Caco-2 (cell line): ENCODE results near the gene POU2F2. TPM values are rescaled to one million over a fixed set of nuclear protein-coding genes. Genes with fewer than 3 reads are reported as not detected.
"Not testable (repeated sequence)": the region's sequence is repeated elsewhere in the genome, so short reads cannot be mapped to it uniquely, and the experiment has no call there.

ENCODE experiments used
- BruUV-seq: library from RNA; stranded (reverse); fragments of 400-500 nt; replicated peaks from 2 replicates; lab custom pipeline; 2021; lab: Mats Ljungman, UMichigan
- CTCF ChIA-PET: fragments of 300-600 bp; sonication (Branson Sonifier 250); formaldehyde crosslinking; loops from one replicate; lab custom pipeline; 2022; ENCODE audit warnings: antibody characterized with exemption; lab: Charles Lee
- POLR2A ChIA-PET: fragments of 300-600 bp; sonication (Branson Sonifier 250); formaldehyde crosslinking; loops from one replicate; lab custom pipeline; 2022; ENCODE audit warnings: antibody characterized with exemption; lab: Charles Lee
- DNase-seq, 2 experiments: peaks; one replicate each; pipeline versions ENCODE4 v3.0.0 to v3.0.0-alpha.2; 2020 to 2022
- H3K27me3 ChIP-seq: replicated peaks from 2 replicates; pipeline ENCODE4 v1.6.0; 2011; ENCODE audit warnings: low read length; ENCODE audit not compliant: control insufficient read depth, insufficient read depth
- H3K36me3 ChIP-seq: 2 replicates; pipeline ENCODE4 v1.5.1; 2011; ENCODE audit warnings: low read length; ENCODE audit not compliant: control insufficient read depth, insufficient read depth
- H3K4me1 ChIP-seq: fragments of 250-450 bp; sonication (Bioruptor Pico); 2 replicates; pipeline ENCODE4 v1.5.1; 2020; ENCODE audit warnings: mild to moderate bottlenecking
- H3K4me3 ChIP-seq: 2 replicates; pipeline ENCODE4 v1.5.1; 2011; ENCODE audit warnings: low read depth, mild to moderate bottlenecking, control low read depth, low read length
- H3K9me3 ChIP-seq: fragments of 250-450 bp; sonication (Bioruptor Pico); 2 replicates; pipeline ENCODE4 v1.5.1; 2020; ENCODE audit warnings: mild to moderate bottlenecking, moderate library complexity
- H3K27ac Mint-ChIP-seq: one replicate; pipeline ENCODE4 v1.8.0; 2022; ENCODE audit warnings: mixed read lengths; ENCODE audit not compliant: unreplicated experiment
- H3K27me3 Mint-ChIP-seq: one replicate; pipeline ENCODE4 v1.8.0; 2022; ENCODE audit warnings: mixed read lengths; ENCODE audit not compliant: insufficient read depth, unreplicated experiment
- H3K36me3 Mint-ChIP-seq: one replicate; pipeline ENCODE4 v1.8.0; 2022; ENCODE audit warnings: mild to moderate bottlenecking, mixed read lengths; ENCODE audit not compliant: insufficient read depth, unreplicated experiment
- H3K4me1 Mint-ChIP-seq: one replicate; pipeline ENCODE4 v1.8.0; 2022; ENCODE audit warnings: low read depth, mixed read lengths; ENCODE audit not compliant: unreplicated experiment
- H3K4me3 Mint-ChIP-seq: one replicate; pipeline ENCODE4 v1.8.0; 2022; ENCODE audit warnings: mild to moderate bottlenecking, moderate library complexity, mixed read lengths; ENCODE audit not compliant: unreplicated experiment
- H3K9me3 Mint-ChIP-seq: one replicate; pipeline ENCODE4 v1.8.0; 2022; ENCODE audit warnings: mixed read lengths; ENCODE audit not compliant: unreplicated experiment
- CTCF ChIP-seq, 2 experiments: fragments of 200-600 bp in 1 of 2; IDR thresholded peaks; 1 replicate in 1 of 2; 2 replicates in 1 of 2; pipeline versions ENCODE4 v1.5.1 to v1.8.0; 2011 to 2022; ENCODE audit warnings: antibody characterized with exemption in 1 of 2, control low read depth in 1 of 2, inconsistent platforms in 1 of 2, low read depth in 1 of 2, low read length in 1 of 2, mild to moderate bottlenecking in 1 of 2, moderate library complexity in 1 of 2; ENCODE audit not compliant: insufficient read depth in 1 of 2, severe bottlenecking in 1 of 2, unreplicated experiment in 1 of 2
- intact Hi-C: fragments of 100-400 bp; cut with micrococcal nuclease; formaldehyde crosslinking; loops from one replicate; pipeline ENCODE4 v1.10.0; 2022; ENCODE audit not compliant: unreplicated experiment
- total RNA-seq: library from RNA; stranded (reverse); gene quantifications from 2 replicates; pipeline ENCODE4 v1.2.3, GENCODE V29; 2022

Gene POU2F2
- total RNA-seq, 1 experiment from 2014 or later, result 1.5 TPM

GRCh38 chr19:42042455-42043170 lies 89.6 kb downstream of the POU2F2 start:
- Mint-ChIP-seq H3K27me3 (peaks cover 16% of the 10 kb centered on the region), H3K36me3 (no peaks in the 10 kb centered on the region), H3K27ac (no peak overlapping the region), H3K4me1 (no peaks in the 10 kb centered on the region), H3K4me3 (no peak overlapping the region), H3K9me3 (no peaks in the 10 kb centered on the region)
- Histone ChIP-seq H3K4me1 (no peaks in the 10 kb centered on the region), H3K9me3 (no peaks in the 10 kb centered on the region), H3K4me3 (no peak overlapping the region), H3K36me3 (no peaks in the 10 kb centered on the region), H3K27me3 (no peaks in the 10 kb centered on the region)
- intact Hi-C loops, result no loop called here
- ChIA-PET POLR2A (no interaction called here), CTCF (no interaction called here)
- no peak for DNase-seq
- TF ChIP-seq CTCF (IDR thresholded peaks at IDR 0.05; ENCODE audit: insufficient read depth in 1 of 2, low read depth in 1 of 2, low read length in 1 of 2, severe bottlenecking in 1 of 2, unreplicated experiment in 1 of 2), result no peak
- BruUV-seq, result no TSS peak

GRCh38 chr19:42040491-42040890 lies 91.8 kb downstream of the POU2F2 start:
- H3K36me3 Mint-ChIP-seq, H3K27ac Mint-ChIP-seq, POLR2A ChIA-PET, H3K9me3 ChIP-seq, H3K4me1 Mint-ChIP-seq, H3K36me3 ChIP-seq, H3K4me3 ChIP-seq, H3K9me3 Mint-ChIP-seq, DNase-seq, H3K4me1 ChIP-seq, intact Hi-C loops, H3K27me3 ChIP-seq, CTCF ChIA-PET, H3K4me3 Mint-ChIP-seq, BruUV-seq: not testable (repeated sequence)
- peaks cover 13% of the 10 kb centered on the region for H3K27me3 Mint-ChIP-seq

GRCh38 chr19:42040031-42040430 lies 92.2 kb downstream of the POU2F2 start:
- Mint-ChIP-seq H3K9me3 (no peaks in the 10 kb centered on the region), H3K27ac (no peak overlapping the region), H3K4me1 (no peaks in the 10 kb centered on the region), H3K36me3 (no peaks in the 10 kb centered on the region), H3K27me3 (peaks cover 12% of the 10 kb centered on the region), H3K4me3 (no peak overlapping the region)
- intact Hi-C loops, result no loop called here
- no peak for DNase-seq
- no peak for TF ChIP-seq CTCF (IDR thresholded peaks at IDR 0.05; ENCODE audit: insufficient read depth in 1 of 2, low read depth in 1 of 2, low read length in 1 of 2, severe bottlenecking in 1 of 2, unreplicated experiment in 1 of 2)
- Histone ChIP-seq H3K27me3 (no peaks in the 10 kb centered on the region), H3K4me3 (no peak overlapping the region), H3K4me1 (no peaks in the 10 kb centered on the region), H3K9me3 (no peaks in the 10 kb centered on the region), H3K36me3 (no peaks in the 10 kb centered on the region)
- POLR2A ChIA-PET, result no interaction called here
- BruUV-seq, result no TSS peak
- CTCF ChIA-PET, result no interaction called here
